ENCODE results near the gene FRMD7. TPM values are rescaled to one million over a fixed set of nuclear protein-coding genes. Genes with fewer than 3 reads are reported as not detected.

The FRMD7 gene
- total and polyA plus RNA-seq, 10 of the 15 experiments (the other 5 are each of a cell fraction or from before 2014, with no cell fraction given), result 0.03 to 0.94 TPM; not detected in 8

- WGBS (ENCODE audit: insufficient coverage, insufficient replicate concordance, low lambda C conversion rate, missing lambda C conversion rate), result 29% methylated on average over 4 of the region's 4 CpGs
- intact Hi-C loops (cut with micrococcal nuclease; ENCODE audit: unreplicated experiment) (no loop called here), in situ Hi-C loops (cut with MboI) (no loop called here)
- H3K4me3 ChIP-seq, result no peak overlapping the region
- TF ChIP-seq ZNF274 (IDR thresholded peaks at IDR 0.05; ENCODE audit: insufficient read depth, insufficient read length) (no peak), NFIC (IDR thresholded peaks at IDR 0.05; ENCODE audit: low read depth, low read length) (no peak), FOXM1 (IDR thresholded peaks at IDR 0.05; ENCODE audit: low read depth, low read length) (no peak), PKNOX1 (IDR thresholded peaks at IDR 0.05) (no peak)
- no peak overlapping the region for H3K9ac ChIP-seq (ENCODE audit: control insufficient read depth, insufficient read depth, low read length)
- no peak overlapping the region for H3K27ac ChIP-seq (ENCODE audit: control insufficient read depth, insufficient read depth)
- DNase-seq (ENCODE audit: low read depth, low spot score) (no peak), FAIRE-seq (no peak), ATAC-seq (no peak)
- H2AFZ ChIP-seq (ENCODE audit: control insufficient read depth, low read depth, low read length), result no peak overlapping the region
- ChIA-PET RAD21 (ENCODE audit: unreplicated experiment) (interaction anchor here (0.8 to 4.2 kb wide), 5 partner anchors 52 to 252 kb away, joined by 3 to 69 read pairs (median 10); partner anchors contain the start of gene RAP2C), CTCF (interaction anchor here (0.7 to 5.5 kb wide), 11 partner anchors 18 to 538 kb away, joined by 3 to 102 read pairs (median 7); partner anchors contain the start of gene RAP2C), POLR2A (interaction anchor here (0.6 to 1.9 kb wide), 2 partner anchors 126 to 224 kb away, joined by 3 to 7 read pairs; partner anchors contain the start of gene RAP2C), SMC1A (ENCODE audit: uncharacterized antibody, unreplicated experiment) (interaction anchor here (0.9 to 4.9 kb wide), 8 partner anchors 10 to 729 kb away, joined by 3 to 84 read pairs (median 4); partner anchors contain the start of gene RAP2C)
- no peaks in the 10 kb centered on the region for H3K36me3 ChIP-seq (ENCODE audit: control insufficient read depth in 2 of 2, insufficient read depth in 2 of 2, low read length in 1 of 2)
- H3K9me3 ChIP-seq (replicated peaks; ENCODE audit: control insufficient read depth, insufficient read depth, low read length), result no peaks in the 10 kb centered on the region
- no TSS peak for BruUV-seq (replicated peaks)
- no peak overlapping the region for H3K4me2 ChIP-seq (ENCODE audit: control insufficient read depth, insufficient read depth)
- H4K20me1 ChIP-seq (ENCODE audit: control insufficient read depth, insufficient read depth), result no peaks in the 10 kb centered on the region
- H3K79me2 ChIP-seq (ENCODE audit: control insufficient read depth, insufficient read depth, low read length), result no peaks in the 10 kb centered on the region
- no peaks in the 10 kb centered on the region for H3K27me3 ChIP-seq (replicated peaks in 1 of 2; ENCODE audit: control insufficient read depth in 2 of 2, insufficient read depth in 2 of 2, low read length in 1 of 2)
- no peaks in the 10 kb centered on the region for H3K4me1 ChIP-seq (ENCODE audit: control insufficient read depth, insufficient read depth, low read length)
Observed at GRCh38 chrX:132093239-132093860, 34.5 kb downstream of the FRMD7 start.
